Pons (tissue), 1 donor: ENCODE results near the gene STKLD1.
A peak's percentile ranks its signal among the peaks of the same experiment; 100 is the strongest.
"Not testable (repeated sequence)": the region's sequence is repeated elsewhere in the genome, so short reads cannot be mapped to it uniquely, and the experiment has no call there.

Experiments
- DNase-seq: peaks from one replicate; pipeline ENCODE4 v3.0.0-alpha.2; 2016; ENCODE audit warnings: low spot score

STKLD1 gene

DNA sequence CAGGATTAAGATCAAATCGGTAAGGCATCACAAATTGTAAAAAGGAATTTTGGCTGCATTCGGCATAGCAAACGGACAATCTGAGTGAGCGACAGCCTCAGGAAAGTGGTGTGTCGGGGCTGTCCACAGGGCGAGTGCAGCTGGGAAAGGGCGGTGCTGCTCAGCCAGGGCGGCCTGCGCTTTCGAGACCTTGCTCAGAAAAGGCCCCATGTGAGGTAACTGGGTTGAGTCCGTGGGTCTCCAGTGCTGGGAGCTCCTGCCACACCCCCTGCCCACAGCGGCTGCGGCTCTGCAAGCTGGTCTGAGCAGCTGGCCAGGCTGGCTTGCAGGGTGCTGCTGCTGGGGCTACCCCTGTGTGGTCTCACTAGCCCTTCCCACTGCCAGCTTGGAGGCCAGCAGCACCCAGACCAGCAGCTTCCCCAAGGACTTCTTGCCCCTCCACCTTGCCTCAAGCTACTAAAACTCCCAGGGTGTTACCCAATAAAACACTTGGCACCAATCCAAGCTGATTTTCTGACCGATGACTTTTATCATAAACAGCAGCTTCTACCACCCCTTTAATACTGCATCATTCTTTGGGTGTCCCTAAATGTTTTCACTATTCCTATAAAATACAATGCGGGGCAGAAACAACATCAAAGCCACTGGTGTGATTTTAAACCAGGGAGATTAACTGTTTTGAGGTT lies 13.7 kb upstream of the STKLD1 start:
- no peak for DNase-seq

GRCh38 chr9:133366435-133366834 lies 9.7 kb upstream of the STKLD1 start:
- no peak for DNase-seq

GRCh38 chr9:133367221-133367620 lies 8.9 kb upstream of the STKLD1 start:
- DNase-seq = no peak

DNA sequence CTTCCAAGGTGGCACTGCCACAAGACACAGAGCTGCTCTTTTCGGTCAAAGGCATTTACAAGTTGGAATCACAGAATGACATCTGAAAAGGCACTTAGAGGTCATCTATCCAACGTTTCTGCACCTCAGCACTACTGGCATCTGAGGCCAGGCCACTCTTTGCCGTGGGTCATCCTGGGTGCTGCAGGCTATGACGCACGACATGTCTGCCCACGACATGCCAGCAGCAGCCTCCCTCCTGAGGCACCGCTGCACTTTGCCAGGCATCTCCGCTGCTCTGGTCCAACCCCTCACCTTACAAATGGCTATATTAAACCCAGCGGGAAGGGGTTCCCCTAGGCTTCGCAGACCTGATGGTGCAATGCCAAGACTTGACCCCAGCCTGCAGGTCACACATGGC lies 8.4 kb upstream of the STKLD1 start:
- DNase-seq = no peak

- no peak for DNase-seq
Measured at GRCh38 chr9:133368249-133368881, 7.8 kb upstream of the STKLD1 start.

- no peak for DNase-seq
Measured at GRCh38 chr9:133369422-133369821, 6.7 kb upstream of the STKLD1 start.

DNA sequence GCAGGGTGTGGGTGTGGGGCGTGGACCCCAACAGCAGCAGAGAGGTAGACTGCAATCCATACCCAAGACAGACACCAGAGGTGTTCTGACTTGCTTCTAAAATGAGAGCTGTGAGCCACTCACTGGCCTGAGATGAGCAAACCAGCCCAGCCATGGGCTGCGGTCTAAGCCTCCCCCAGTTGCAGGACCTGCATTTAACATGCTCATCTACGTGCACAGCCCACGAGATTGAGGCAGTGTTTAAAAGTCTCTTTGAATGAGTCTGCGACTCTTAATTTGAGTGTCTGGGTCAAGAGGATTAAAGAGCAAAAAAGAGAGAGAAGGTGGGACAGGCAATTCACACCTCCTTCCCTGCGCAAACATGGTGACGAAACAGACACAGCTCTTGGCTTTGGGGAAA lies 6.2 kb upstream of the STKLD1 start:
- DNase-seq = no peak

DNA sequence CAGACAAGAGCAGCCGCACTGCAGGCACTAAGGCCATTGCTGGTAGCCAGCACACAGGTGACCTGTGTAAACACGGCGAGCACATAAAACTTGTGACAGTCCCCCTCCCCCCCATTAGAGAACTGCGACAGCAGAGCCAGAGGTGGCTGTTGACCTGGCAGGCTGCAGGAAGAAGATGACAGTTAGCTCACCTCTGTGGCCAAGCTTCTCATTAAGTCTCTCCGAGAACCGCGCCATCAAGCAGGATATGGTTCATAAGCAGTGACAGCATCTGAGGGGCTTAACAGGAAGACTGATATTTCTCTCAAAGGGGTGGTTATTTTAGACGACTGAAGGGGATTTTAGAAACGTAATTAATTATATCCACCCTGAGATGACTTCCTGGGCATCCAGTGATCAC lies 5.5 kb upstream of the STKLD1 start:
- no peak for DNase-seq

GRCh38 chr9:133371261-133371711 lies 4.9 kb upstream of the STKLD1 start:
- no peak for DNase-seq

DNA sequence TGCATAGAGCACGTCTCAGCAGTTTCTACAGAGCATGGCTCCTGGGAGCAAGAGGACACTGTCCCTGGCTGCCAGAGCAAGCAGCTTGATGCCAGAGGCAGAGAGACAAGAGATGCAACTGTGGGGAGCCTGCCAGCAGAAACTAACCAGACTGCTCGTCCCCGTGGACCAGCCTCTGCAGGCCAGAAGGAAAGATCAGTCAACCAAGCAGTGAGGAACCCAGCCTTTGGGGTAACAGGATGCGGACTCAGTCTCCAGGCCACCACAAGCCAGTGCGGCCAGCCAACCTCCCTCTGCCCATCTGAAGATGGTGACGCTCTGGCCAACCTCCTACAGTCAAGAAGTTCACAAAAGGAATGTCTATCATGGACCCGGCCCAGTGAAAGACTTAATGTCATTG lies 4.0 kb upstream of the STKLD1 start:
- DNase-seq = no peak

DNA sequence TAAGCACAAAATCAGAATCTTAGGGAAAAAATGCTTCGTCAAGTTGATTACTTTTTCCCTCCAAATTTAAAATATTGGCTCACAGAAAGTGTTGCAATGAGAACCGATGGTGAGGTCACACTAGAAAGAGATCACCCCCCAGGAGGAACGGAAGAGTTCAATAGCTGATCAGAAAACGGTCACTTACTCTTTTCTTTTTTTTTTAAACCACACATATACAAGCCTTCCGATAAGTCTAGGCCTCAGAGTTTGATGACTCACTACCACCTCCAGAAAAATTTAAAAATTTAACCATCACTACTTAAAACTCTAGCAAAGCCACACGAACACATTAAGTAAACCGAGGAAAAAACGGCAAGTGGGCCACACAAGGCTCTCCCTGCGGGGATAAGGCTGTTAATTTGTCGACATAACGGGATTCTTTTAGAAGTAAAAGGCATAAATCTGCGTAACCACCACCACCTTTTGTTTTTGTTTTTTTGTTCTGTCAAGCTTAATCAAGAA lies 1.5 kb upstream of the STKLD1 start:
- no peak for DNase-seq

DNA sequence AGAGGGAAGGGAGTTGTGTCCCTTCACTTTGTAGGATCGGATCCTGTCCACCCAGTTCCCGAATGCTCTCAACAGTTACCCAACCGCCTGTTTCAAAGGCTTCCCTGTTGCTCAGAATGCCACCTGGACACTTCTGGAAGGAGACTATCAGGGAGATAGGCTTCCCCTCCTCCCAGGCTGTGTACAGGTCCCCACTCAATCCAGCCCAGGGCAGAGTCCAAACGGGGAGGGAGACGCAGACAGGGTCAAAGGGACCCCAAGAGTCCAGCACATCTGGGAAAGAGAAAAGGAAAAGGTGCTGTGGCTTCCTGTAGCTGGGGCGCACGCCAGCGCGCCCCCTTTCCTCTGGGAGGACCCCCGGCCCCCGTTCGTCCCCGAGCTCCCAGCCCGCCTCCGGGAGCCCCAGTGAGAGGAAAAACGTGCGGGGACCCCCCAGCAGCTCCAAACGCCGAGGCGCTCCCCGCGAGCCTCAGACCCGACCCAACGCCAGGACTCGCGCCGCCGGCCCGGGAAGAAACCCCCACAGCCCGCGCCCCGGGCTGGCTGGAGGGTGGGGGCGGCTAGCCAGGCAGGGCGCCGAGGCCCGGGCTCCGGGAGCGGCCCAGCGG lies 946 bp upstream of the STKLD1 start:
- no peak for DNase-seq

GRCh38 chr9:133377280-133377679 lies 1.1 kb downstream of the STKLD1 start:
- DNase-seq = not testable (repeated sequence)

GRCh38 chr9:133377721-133378216 lies 1.6 kb downstream of the STKLD1 start:
- no peak for DNase-seq

DNA sequence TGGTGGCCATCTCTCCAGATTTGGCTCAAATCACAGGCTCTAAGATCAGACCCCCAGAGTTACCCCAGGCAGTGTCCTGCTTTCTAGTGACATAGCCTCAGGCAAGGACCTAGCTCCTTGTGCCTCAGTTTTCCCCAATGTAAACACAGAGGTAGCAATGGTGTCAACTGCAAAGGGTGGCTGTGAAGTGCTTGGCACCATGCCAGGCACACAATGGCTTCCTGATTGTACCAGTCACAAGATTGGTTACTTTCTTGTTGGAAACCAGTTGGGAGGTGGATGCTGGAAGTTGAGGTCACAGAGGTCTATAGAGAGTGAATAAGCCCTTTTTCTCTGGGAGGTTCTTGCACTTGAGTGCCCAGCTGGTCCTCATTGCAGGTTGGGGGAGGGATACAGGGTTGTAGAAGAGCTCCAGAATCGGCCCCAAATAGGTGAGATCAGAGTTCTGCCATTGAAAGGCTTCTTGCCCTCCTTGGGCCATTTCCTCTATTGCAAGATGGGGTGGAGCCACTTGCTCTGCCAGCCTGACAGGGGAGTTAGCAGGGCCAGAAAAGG lies 2.3 kb downstream of the STKLD1 start:
- DNase-seq = no peak

DNA sequence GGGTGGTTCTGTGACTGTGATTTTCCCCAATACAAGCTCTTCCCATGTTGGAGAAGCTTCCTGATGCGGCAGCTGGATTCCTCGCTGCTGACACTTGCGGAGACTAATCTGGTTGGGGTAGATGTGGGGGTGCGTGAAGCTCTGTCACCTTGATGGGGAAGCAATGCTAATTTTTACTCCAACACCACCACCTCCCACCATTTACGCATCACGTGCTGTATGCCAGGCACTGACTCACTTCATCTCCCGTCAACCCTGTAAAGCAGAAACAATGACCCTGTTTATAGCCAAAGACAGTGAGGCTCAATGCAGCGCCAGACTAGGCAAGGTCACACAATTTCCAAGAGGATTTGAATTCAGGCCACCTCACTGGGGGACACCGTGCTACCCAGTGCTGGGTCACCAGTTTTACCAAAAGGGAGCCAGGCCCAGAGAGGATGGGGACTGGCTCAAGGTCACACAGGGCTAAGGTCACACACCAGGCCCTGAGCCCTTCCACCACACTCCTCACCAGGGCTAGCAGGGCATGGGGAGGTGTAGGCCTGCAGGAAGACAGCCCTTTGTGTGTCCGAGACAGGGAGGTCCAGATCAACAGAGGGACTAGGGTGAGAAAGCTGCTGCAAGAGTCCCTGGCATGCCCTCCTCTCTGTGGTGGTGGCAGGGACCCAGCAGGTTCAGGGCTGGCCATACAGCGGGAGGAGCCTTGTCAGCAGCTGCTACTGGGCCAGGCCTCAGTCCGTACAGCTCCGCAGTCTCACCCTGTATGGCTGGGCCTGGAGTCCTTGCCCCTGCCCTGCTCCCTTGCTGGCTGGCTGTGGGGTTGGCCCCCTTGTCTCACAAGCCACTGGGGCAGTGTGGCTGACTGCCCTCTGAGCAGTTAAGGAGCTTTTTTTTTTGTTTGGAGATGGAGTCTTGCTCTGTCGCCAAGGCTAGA lies 3.3 kb downstream of the STKLD1 start:
- DNase-seq = peak; percentile 85

- no peak for DNase-seq
Measured at GRCh38 chr9:133380734-133381133, 4.6 kb downstream of the STKLD1 start.

DNA sequence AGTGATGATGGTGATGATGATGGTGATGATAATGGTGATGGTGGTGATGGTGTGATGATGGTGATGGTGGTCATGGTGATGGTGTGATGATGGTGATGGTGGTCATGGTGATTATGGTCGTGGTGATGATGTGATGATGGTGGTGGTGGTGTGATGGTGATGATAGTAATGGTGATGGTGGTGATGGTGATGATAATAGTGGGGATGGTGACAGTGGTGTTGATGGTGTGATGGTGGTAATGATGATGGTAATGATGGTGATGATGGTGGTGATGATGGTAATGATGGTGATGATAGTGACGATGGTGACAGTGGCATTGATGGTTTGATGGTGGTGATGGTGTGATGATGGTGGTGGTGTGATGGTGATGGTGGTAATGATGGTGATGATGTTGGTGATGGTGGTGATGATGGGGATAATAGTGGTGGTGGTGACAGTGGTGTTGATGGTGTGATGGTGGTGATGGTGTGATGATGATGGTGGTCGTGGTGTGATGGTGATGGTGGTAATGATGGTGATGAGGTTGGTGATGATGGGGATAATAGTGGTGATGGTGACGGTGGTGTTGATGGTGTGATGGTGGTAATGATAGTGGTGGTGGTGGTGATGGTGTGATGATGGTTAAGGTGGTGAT lies 6.5 kb downstream of the STKLD1 start:
- DNase-seq = no peak

DNA sequence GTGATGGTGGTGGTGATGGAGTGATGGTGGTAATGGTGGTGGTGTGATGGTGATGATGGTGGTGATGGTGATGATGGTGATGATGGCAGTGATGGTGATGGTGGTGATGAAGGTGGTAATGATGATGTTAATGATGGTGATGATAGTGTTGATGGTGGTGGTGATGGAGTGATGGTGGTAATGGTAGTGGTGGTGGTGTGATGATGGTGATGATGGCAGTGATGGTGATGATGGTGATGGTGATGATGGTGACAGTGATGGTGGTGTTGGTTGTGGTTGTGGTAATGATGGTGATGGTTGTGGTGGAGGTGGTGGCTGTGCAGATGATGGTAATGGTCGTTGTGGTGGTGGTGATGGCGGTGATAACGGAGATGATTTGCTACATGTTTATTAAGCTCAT lies 7.3 kb downstream of the STKLD1 start:
- no peak for DNase-seq

GRCh38 chr9:133384736-133385321 lies 8.7 kb downstream of the STKLD1 start:
- DNase-seq = no peak

- DNase-seq = no peak
Measured at GRCh38 chr9:133385452-133385851, 9.3 kb downstream of the STKLD1 start.
